H4 (cell line): ENCODE measurements around the gene CLEC17A. TPM values are rescaled to one million over a fixed set of nuclear protein-coding genes. Genes with fewer than 3 reads are reported as not detected.
"Not testable (repeated sequence)": the region's sequence is repeated elsewhere in the genome, so short reads cannot be mapped to it uniquely, and the experiment has no call there.

Experiments used
- DNase-seq: peaks from one replicate; pipeline ENCODE4 v3.0.0-alpha.2; 2015; ENCODE audit warnings: low spot score
- total RNA-seq: library from RNA; depleted of rRNA; stranded (reverse); fragments of >200 nt; shearing (Covaris generic); gene quantifications from 2 replicates; pipeline ENCODE4 v1.2.3, GENCODE V29; 2014; rRNA removed

The CLEC17A gene, protein sequence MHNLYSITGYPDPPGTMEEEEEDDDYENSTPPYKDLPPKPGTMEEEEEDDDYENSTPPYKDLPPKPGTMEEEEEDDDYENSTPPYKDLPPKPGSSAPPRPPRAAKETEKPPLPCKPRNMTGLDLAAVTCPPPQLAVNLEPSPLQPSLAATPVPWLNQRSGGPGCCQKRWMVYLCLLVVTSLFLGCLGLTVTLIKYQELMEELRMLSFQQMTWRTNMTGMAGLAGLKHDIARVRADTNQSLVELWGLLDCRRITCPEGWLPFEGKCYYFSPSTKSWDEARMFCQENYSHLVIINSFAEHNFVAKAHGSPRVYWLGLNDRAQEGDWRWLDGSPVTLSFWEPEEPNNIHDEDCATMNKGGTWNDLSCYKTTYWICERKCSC
- not detected in 2 replicates for total RNA-seq

DNA sequence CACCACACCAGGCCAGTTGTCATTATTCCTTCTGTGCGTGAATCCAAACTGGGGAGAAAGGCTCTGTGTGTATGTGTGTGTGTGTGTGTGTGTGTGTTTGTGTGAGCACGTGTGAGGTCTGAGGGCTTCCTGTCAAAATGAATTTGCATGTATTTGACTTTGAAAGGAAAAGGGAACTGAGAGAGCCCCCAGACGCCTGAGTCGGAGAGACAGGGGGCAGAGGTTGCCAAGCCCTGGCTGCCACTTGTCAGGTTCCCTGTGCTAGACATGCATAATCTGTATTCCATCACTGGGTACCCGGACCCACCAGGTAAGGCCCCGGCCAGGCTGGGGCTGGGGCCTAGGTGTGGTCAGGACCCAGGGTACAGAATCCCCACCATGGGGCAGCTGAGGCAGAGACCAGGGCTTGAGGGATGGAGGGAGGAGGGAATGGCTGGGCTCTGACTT, at the start of gene CLEC17A:
Gene CLEC17A (plus strand): TSS at position 191 of the 447 bp plus-strand sequence. CDS start 77 bp downstream, at position 268.
- DNase-seq, result no peak

DNA sequence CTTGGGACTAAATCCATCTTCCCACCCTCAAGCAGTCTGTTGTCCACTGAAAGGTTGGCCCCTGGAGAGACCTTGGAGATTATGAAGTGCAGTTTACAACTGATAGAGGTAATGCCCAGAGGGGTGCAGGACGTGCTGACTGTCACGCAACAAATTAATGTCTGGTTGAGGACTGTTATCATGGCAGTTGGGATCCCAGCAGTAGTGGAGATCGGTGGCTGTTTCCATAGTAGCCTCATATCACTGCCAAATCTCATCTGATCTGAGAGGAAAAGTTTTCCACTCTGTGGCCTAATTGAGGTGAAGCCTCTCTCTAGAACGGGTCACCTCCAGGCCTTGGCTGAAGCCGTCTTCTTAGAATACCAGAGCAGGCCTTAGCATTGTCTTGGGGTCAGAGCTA, 49.4 kb upstream of the CLEC17A start:
- DNase-seq, result no peak

DNA sequence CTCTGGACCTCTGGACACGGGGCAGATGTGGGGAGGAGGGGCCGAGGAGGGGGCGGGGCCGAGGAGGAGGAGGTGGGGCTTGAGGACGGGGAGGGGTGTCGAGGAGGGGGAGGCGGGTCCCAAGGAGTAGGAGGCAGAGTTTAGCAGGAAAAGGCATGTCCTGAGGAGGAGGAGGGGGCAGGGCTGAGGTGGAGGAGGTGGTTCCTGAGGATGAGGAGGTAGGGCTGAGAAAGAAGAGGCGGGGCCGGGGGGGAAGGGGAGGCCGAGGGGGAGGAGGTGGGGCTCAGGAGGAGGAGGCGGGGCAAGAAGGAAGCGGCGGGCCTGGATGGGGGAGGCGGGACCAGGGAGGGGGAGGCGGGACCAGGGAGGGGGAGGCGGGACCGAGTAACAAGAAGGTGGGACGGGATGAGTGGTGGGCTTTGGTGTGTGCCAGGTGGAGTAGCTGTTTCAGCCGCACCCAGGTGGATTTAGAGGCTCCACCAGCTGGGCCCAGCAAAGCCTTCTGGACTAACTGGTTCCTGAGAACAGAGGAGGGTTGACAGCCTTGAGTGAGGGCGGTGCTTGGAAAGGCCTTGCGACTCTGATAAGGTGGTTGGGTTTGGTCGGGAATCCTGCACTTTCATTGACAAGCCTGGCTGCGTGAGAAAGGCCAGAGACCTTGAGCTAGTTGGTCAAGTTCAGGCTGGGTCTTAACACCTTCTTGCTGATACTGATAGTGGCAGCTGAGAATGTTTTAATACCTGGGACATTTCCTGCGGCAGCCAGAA, 45.8 kb upstream of the CLEC17A start:
- DNase-seq, result no peak

DNA sequence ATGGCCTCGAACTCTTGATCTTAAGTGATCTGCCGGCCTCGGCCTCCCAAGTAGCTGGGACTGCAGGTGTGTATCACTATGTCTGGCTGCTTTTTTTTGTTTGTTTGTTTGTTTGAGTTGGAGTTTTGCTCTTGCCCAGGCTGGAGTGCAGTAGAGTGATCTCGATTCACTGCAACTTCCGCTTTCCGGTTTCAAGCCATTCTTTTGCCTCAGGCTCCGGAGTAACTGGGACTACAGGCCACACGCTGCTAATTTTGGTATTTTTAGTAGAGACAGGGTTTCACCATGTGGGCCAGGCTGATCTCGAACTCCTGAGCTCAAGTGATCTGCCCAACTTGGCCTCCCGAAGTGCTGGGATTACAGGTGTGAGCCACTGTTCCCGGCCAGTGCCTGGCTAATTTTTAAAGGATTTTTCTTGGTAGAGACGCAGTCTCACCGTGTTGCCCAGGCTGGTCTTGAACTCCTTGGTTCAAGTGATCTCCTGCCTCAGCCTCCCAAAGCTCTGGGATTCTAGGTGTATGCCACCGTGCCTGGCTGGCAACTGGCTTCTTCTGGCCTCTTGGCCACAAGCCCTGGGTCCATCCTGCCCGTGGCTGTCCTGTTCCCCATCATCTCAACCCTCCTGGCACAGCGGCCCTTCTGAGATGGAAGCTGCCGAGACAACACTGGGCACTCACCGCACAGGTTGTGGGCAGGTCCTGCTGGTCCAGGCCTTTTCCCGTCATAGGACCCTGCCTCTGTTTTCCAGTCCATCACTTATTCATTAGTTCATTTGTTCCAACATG, 42.0 kb upstream of the CLEC17A start:
- DNase-seq, result no peak

DNA sequence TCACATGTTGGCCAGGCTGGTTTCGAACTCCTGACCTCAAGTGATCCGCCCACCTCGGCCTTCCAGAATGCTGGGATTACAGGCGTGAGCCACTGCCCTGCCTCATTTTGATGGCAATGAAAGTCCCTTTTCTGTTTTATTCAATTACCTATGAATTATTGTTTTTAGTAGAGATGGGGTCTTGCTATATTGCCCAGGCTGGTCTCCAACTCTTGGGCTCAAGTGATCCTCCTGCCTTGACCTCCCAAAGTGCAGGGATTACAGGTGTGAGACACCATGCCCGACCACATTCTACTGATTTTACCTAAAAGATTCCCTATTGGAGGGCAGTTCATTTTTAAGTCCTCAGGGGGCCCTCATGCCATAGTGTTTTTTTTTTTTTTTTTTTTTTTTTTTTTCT, 40.9 kb upstream of the CLEC17A start:
- DNase-seq, result not testable (repeated sequence)

DNA sequence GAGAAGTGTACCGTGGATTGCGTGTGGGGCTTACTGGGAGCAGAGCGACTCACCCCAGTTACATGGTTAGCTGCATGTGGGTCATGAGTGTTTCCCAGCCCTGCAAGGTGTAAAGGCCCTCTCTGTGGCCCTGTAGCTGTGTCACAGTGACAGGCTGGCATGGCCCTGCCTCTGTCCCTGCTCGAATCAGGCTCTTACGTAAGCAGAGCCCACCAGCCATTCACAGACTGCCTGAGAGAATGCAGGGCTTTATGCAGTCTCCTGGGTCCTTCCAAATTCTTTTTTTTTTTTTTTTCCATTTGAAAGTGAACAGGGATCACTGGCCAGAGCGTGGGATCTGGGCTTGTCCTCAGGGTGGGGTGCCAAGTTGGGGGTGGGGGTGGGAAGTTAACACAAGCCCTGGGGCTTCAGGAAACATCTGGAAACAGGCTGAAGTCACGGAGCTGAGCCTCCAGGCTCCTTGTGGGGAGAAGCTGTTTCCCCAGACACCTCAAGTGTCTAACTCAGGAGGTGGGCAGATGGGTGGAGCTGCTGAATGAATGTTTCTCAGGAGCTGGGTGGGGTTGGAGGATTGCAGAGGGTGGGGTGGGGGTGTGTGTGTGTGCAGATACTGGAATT, 40.1 kb upstream of the CLEC17A start:
- DNase-seq, result no peak

DNA sequence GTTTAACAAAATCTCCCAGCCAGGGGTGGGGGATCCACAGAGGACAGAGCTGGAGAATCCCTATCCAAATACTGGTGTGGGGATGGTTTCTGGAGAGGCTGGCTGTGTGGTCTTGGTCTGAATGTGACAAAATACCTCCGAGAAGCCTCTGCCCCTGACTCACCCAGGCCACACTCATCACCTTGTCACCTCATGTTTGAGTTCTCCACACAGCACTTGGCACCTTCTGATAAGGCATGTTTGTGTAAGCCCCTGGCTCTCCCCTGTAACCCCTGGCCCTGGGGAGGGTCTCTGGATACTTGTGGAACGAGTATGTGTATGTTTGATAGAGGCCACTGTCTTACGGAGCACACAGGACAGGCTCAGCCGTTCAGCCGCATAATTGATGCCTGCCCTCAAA, 38.8 kb upstream of the CLEC17A start:
- DNase-seq, result no peak

DNA sequence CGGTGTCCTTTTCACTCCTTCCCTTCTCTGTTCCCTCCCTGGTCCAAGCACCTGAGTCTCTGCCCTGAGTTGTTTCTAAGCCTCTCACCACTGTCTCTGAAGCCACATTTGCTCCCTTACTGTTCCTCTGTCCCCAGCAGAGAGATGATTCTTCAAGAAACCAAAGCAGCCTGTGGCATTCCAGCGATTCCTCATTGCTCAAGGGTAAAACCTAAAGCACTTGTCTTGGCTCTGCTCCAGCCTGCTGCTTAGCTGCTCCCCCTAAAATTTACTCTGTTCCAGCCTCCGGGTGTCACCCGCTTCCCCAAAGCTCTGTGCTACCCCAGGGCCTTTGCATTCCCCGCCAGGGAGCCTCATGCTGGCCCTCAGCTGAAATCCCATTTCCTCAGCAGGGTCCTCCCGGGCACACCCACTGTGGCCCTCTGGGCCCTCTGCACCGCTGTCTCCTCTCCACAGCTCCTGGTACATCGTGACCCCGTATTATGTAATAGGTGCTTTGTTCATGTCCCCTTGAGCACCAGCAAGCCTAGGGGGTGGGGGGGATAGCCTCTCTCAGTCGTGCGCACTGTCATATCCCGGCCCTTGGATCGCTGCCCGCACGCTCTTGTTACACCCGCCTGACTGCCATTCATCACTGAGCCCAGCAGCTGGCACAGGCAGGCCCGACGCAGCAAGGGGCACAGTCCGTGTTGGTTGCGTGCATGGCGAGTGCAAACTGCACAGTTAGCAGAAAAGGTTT, 37.7 kb upstream of the CLEC17A start:
- DNase-seq, result no peak

DNA sequence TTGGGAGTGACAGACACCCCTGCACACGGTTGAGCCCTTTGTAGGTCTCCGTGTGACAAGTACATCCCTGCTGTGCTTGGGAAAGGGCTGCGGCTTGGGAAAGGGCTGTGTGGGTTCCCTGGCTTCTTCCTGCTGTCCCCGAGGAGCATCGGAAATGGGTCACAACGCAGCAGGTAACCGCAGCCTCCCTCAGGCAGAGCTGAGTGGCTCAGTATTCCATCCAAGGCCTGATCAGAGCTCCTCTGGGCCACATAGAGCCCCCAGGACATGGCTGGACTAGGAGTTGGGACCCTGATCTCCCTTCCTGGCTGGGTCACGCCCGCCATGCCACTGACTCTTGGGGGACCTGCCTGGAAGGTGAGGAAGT, 37.2 kb upstream of the CLEC17A start:
- DNase-seq, result no peak

DNA sequence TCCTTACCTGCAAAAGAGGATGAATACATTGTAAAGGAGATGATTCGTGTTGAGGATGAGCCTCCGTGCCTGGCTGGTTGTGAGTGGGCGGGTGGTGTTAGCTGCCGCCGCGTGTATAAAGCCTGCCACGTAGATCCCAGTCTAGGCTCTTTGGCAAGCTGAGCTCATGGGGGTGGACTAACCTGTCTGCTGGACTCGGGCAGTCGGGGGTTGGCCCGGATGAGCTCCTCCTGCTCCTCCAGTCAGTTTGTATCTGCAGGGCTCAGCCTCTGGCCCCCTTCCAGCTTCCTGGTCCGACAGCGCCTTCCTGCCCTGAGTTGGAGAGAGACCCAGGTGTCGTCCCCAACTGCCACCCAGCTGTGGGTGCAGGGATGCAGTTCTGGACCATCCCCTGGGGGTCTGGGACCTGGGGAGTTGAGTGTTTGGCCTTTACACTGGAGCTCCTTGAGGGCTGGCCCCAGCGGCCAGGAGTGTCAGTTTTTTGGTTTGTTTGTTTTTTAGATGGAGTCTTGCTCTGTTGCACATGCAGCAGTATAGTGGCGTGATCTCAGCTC, 32.6 kb upstream of the CLEC17A start:
- DNase-seq, result no peak

DNA sequence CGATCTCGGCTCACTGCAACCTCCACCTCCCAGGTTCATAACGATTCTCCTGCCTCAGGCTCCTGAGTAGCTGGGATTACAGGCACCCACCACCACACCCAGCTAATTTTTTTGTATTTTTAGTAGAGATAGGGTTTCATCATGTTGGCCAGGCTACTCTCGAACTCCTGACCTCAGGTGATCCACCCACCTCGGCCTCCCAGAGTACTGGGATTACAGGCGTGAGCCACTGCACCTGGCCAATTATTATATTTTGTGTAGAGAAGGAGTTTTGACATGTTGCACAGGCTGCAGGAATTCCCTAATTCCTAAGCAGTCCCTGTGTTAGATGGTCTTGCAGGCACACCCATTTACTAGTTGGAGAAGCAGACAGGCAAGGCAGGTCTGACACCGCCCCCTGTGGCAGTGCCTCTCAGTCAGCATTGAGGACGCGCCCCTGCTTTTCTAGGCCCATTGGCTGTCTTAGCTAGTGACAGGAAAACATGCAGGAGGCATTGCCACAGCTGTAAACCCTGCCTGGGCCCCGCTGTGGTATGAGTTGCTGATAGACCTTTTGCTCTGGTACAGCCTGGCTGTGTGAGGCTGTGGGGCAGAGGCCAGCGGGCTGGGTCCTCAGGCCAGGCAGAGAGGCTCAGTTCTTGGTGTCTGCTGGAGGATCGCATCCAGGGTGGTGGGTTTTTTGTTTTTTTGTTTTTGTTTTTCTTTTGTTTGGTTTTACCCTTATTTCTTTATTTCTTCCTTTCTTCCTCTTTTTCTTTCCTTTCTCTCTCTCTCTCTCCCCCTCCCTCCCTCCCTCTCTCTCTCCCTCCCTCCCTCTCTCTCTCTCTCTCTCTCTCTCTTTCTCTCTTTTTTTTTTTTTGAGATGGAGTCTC, 31.5 kb upstream of the CLEC17A start:
- peak; percentile 23 for DNase-seq

DNA sequence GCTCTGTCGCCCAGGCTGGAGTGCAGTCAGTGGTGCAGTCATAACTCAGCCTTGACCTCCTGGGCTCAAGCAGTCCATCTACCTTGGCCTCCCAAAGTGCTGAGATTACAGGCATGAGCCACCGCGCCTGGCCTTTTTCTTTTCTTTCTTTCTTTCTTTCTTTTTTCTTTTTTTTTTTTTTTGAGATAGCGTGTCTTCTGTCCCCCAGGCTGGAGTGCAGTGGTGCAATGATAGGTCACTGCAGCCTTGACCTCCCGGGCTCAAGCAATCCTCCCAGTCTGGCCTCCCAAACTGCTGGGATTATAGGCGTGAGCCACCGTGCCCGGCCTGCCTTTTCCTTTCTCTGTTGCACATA, 30.9 kb upstream of the CLEC17A start:
- not testable (repeated sequence) for DNase-seq

DNA sequence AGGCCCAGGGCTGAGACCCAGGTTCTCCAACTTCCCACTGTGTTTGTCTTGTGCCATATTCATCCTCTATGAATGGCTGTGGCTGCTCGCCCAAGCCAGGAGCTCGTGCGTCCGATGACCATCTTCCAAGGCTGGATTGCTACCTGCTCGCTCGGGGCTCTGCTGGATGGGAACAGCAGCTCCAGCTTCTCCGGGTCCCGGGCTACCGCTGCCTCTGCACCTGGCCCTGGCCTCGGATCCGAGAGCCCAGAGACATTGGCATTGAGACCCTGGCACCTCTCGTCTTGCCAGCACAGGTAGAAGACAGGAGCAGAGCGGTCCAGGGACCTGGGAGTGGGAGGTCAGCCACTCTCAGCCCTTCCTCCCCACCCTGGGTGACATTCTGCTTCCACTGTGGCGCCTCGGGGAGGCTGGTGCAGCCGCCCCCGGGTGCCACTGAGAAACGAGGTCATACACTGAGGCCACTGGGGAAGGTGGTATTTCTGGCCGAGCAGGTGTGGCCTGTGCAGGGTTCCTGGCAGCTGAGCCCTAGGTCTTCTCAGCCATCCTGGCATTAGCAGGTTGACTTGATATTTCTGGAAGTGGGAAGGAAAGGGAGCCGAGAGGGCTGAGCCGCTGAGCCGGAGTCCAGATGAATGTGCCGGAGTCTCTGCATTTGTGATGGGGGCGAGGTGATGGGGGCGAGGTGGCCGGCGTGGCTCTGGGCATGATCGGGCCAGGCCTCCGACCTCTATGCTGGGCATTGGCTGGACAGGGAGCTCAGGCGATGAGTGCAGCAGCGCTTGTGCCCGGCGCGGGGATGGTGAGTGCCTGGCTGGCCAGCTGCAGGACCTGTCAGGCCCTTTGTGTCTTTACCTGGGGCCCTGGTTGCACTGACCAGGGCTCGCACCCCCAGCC, 29.6 kb upstream of the CLEC17A start:
- no peak for DNase-seq

DNA sequence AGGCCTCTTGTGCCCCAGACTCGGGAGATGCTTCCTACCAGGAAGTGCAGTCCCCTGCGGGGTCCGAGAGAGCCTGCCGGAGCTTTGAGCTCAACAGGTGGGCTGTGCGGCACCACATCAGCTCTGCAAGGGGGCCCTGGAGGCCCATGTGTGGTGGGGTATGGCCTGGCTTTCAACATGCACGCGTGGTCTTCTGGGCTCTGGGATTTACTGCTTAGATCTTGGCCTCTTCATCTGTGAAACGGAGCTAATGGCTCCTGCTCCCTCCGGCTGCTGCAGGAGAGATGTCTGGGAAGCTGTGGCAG, 29.0 kb upstream of the CLEC17A start:
- DNase-seq, result no peak

DNA sequence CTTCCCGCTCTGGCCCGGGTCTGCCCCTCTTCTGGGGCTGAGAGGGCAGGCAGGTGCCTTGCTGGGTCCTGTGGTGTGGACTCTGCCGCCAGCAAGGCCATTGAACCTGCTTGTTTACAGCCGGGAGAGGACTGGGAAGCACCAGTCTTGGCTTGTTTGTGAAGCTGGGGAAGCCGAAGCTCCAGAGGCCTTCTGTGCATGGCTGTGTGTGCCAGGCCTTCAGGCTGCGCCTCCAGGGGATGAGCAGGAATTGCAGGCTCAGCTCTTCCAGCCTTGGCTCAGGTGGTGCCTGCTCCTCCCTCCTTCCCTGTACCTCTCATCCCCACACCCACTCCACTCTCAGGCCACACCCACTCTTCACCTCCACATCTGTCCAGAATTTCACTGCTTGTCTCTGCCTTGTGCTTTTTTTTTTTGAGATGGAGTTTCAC, 28.5 kb upstream of the CLEC17A start:
- no peak for DNase-seq

DNA sequence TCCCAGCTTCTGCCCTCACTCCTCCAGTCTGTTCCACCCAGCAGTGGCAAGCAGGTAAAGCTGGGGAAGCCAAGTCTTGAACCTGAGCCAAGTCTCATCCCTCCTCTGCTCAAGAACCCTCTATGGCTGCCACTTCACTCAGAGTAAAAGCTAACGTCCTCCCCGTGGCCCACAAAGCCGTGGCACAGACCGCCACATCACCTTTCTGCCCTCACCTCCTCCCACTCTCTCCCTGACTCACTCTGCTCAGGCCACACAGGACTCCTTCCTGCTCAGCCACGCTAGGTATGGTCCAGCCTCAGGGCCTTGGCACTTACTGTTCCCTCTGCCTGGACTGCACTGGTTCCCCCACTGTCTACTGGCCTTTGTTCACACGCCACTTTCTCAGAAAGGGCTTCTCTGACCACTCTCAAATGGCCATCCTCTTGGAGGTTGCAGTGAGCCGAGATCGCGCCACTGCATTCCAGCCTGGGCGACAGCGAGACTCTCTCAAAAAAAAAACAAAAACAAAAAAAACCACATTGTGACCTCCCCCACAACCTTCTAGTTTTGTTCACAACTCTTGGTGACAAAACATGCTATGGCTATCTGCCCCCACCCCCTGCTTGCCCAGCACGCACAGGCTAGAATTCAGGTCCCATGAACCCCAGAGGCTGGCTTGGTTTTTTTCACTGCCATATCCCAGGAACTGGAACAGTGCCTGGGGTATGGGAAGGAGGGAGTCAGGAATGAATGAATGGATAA, 26.8 kb upstream of the CLEC17A start:
- DNase-seq, result peak; percentile 30

DNA sequence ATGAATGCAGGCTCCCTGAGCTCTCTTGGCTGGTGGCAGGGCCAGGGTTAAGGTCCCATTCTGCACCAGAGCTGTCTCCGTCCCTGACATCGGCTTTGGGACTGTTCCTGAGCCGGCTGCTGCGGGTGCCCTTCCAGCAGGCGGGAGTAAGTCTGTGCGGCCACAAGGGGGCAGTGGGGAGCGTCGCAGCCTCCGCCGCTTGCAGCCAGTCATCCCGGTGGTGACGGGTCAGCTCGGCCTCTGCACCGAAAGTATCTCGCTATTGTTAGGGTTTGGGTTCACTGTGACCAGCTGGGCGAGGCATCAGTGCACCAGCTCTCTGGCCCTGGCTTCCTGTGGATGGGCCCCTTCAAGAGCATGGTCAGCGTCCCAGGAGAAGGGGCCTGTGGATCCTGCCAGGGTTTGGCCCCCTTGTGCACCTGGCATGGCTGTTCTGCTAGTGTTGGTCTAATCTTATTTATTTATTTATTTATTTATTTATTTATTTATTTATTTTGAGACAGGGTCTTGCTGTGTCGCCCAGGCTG, 26.2 kb upstream of the CLEC17A start:
- peak; percentile 75 for DNase-seq
